T-helper 9 cell (primary cell): ENCODE measurements around the gene TBC1D2.
"Not testable (repeated sequence)": the region's sequence is repeated elsewhere in the genome, so short reads cannot be mapped to it uniquely, and the experiment has no call there.

Experiments used
- DNase-seq: peaks from one replicate; pipeline ENCODE4 v3.0.0-alpha.2; 2020
- total RNA-seq, 2 donors: gene quantifications; one replicate each; lab custom pipeline; 2026; lab: John Stamatoyannopoulos, UW

Gene TBC1D2, protein sequence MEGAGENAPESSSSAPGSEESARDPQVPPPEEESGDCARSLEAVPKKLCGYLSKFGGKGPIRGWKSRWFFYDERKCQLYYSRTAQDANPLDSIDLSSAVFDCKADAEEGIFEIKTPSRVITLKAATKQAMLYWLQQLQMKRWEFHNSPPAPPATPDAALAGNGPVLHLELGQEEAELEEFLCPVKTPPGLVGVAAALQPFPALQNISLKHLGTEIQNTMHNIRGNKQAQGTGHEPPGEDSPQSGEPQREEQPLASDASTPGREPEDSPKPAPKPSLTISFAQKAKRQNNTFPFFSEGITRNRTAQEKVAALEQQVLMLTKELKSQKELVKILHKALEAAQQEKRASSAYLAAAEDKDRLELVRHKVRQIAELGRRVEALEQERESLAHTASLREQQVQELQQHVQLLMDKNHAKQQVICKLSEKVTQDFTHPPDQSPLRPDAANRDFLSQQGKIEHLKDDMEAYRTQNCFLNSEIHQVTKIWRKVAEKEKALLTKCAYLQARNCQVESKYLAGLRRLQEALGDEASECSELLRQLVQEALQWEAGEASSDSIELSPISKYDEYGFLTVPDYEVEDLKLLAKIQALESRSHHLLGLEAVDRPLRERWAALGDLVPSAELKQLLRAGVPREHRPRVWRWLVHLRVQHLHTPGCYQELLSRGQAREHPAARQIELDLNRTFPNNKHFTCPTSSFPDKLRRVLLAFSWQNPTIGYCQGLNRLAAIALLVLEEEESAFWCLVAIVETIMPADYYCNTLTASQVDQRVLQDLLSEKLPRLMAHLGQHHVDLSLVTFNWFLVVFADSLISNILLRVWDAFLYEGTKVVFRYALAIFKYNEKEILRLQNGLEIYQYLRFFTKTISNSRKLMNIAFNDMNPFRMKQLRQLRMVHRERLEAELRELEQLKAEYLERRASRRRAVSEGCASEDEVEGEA
- total RNA-seq, result 7.7 to 12.0 reads per million in 2 donors

DNA sequence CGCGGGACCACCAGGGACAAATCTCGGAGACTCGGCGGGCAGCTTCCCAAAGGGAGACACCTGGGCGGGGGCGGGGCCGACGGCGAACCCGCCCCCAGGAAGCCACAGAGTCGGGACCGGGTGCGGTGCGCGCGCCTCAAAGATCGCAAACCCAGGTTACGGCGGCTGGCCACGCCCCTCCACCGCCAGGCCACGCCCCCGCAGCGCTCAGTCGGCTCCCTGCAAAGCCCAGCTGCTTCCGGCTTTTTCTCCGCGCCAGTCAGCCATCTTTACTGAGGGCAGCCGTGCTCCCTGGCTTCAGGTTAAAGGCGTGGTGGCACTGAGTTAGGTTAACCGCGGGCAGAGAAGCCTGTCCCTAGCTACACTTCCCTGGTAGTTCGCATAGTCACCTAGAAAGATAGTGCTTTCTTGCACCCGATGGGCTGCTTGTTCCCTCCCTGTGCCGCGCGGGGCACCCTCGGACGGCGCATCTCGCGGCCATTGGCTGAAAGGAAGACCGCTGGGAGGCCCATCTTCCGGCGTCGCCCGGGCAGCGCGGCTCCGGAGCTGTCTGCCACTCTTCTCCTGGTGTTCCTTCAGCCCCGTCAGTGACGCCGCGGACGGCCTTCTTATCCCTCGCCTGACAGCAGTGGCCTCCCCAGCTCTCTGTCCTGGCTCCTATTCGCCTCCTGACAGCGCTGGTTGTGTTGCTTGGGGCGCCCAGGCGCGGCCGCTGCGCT lies at the start of gene TBC1D2:
Gene TBC1D2, minus strand, starts transcription at position 72 of the 719 bp plus-strand sequence. CDS start 108 bp downstream, outside the sequence.
- DNase-seq, result peak; percentile 96

DNA sequence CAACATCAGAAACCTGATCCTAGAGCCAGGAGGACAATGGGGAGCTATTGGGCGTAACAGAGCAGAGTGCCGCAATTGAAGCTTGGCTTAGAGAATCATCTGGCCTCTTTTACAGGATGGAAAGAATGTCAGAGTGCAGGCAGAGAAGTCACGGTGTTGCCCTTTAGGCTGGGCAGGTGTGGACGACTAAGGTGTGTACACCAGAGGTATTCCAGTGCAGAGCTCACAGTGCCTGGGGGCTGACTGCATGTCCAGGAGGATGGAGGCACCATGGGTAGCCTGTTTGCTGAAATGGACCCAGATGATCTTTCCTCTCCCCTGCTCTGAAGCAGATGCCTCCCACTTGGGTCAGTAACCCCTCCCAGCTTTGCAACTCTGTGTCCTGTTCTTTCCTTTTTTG lies 48.9 kb upstream of the TBC1D2 start:
- no peak for DNase-seq

DNA sequence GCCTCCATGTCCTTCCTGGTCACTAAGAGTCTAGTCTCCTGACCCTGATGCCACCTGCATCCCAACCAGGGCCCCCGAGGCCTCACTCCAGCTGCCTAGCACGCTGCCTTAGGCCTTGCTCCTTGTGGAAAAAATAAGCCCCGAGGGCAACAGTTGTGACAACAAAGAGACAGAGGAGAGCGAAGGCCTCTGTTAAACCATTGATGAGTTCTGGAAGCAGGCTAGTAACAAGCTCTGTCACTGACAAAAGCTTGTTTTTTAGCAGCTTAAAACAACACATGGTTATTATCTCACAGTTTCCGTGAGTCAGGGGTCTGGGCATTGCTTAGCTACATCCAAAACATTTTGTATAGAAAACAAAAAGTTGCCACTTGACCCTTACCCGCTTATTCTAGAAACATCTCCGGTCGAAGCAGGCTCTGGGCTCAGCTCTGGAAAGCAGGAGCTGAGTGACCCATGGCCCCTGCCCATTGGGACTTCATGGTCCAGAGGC lies 48.2 kb upstream of the TBC1D2 start:
- DNase-seq, result no peak

DNA sequence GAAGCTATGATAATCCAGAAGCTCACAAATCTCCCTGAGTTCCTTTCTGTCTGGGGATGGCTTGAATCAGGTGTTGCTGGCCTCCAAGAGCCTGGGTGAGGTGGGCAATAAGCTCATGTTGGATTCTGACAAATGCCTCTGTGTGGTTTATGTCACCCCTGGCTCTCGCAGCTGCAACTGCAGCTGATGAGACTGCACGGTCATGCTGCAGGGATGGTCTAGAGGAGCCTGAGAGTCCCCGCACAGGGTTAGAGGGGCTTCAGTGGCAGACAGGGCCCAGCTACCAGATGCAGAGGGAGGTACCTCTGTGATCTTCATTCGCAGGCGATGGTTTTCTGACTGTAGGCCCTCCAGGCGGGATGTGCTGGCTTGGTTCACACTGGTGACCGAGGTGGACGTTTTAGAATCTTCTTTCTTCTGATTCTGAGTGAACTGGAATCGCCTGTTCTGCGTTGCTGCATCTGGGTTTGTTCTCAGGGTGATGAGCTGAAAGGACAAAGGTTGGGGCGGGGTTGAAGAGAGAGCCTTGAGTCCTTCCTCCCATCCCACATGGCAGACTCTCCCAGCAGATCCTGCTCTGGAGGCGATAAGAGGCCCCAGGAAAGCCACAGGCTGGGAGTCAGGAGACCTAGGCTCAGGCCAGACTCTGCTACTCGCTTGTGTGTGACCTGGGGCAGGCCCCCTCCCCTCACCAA lies 47.6 kb upstream of the TBC1D2 start:
- DNase-seq, result no peak

DNA sequence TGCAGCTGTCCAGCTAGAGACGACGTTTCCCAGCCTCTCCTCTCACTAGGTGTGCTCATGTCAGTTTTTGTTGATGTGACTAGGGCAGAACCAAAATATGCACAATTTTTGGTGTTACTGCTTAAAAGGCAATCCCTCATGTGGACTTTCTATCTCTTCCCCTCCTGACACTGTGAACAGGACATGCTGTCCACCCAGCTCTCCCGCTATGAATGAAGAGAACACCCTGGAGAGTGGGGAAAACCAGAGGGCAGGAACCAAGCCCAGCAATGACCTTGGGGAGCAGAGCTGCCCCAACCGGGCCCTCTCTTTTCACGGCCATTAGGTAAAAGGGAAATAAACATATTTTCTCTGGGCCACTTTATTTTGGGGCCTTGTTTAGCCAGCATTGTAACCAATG lies 46.7 kb upstream of the TBC1D2 start:
- no peak for DNase-seq

DNA sequence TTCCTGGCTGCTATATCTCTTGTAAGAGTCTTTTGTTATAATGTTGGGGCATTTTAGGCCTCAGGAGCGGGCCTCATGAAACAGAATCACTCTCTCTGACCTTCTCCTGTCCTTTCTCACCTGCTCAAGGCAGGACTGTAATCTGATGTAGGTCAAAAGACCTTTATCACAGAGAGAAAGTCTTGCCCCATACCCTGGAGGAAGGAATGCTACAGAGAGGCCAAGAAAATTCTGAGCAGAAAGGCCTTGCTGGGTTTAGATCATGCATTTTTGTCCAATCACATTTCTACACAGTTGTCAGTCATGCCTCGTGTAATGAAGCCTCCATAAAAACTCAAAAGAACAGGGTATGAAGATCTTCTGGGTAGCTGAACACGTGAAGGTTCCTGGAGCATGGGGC lies 45.2 kb upstream of the TBC1D2 start:
- no peak for DNase-seq

DNA sequence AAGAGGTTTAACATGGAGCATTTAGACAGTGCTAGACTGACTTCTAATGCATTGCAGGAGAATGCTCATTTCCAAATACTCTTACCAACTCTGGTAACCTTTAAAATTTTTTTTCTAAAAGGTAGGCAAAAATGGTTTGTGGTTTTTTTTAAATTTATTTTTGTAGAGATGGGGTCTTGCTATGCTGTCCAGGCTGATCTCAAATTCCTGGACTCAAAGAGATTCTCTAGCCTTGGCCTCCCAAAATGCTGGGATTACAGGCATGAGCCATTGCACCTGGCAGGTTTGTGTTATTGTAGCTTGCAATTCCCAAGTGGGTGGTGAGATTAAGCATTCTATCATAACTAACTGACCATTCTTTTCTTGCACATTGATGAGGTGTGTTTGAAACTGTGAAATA lies 43.0 kb upstream of the TBC1D2 start:
- DNase-seq, result no peak

DNA sequence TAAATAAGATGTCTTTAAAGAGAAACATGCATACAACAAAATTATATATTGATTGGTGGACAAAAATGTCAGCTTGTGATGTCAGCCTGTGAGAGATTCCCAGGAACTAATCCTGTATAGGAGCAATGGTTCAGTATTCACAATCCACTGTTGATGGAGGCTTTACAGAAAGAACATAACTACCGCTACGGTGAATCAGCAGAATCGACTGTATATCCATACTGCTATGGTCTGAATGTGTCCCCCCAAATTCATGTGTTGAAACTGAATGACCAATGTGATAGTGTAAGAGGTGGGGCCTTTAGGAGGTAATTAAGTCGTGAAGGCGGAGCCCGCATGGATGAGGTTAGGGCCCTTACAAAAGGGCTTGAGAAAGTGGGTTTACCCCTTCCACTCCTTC lies 40.4 kb upstream of the TBC1D2 start:
- no peak for DNase-seq

DNA sequence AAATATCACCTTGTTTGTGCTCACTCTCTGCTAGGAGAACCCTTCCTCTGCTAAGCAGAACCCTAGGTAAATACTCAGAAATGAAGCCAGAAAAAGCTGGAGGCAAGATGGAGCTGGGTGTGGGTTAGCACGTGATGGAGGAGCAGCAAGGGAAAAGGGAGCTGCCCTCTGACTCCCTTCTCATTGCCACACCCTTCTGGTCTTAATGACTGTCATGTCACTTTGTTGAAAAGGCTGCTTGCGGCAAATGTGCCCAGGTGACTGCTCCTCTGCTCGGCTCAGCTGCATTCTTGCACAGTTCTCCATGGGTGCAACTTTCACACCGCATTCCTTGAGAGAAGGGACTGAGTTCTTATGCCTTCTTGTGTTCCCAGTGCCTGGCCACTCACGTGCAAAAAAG lies 36.4 kb upstream of the TBC1D2 start:
- DNase-seq, result no peak

DNA sequence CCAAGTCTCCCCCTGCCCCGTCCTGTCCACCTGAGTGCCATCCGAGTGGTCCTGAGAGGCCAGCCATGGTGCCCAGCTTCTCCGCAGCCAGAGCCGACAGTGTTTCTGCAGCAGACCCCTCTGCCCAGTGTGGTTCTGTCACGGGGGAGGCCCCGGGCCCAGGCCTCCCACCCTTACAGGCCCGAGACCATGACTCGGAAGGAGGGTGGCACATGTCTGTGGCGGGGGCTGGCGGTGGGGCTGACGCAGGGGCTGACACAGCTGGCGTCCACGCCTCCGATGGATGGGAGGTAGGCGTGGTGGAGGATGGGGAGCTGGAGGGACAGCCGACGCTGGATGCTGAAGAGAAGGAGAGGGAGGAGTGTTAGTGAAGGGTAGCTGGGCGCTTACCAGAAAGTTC lies 35.0 kb upstream of the TBC1D2 start:
- no peak for DNase-seq

DNA sequence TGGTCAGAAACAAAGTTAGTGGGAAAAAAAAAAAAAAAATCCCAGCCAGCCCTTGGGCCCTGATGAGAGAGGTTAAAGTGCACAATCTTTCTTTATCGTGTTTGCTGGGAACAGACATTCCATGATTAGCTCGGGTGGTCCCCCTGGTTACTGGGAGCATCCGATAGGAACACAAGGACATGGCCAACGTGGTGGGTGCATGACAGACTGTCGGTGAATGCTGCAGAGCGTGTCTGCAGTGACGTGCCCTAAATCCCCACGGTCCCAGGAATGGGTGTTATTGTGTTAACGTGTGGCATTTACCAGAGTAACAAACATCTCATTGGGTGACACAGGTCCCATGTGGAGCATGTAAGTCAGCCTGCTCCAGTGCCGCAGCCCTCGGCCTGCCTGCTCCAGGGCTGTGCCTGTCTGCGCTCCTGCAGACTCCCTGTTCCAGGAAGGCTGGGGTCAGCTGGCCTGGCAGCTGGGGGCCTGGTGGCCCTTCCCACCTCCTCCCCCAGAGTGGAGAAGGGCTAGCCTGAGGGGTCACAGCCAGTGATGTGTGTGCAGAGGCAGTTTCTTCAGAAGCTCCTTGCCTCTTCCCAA lies 34.3 kb upstream of the TBC1D2 start:
- no peak for DNase-seq

DNA sequence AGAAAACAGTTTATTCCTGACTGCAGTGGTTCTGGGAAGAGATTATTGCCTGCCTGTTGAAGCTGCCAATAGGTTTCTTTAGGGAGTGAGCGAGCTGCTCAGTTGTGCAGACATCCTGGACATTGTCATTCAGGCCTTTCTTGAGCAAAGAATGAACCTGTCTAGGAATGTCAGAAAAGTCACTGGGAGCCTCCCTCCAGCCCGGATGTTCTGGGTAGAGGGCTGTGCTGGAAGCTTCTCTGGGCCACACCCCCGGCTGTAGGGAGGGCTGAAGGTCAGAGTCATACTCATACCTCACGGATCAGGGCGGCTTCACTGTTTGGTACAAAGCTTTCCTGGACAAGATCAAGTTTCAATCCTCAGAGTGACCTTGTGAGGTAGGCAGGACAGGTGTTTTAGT lies 33.4 kb upstream of the TBC1D2 start:
- DNase-seq, result no peak

DNA sequence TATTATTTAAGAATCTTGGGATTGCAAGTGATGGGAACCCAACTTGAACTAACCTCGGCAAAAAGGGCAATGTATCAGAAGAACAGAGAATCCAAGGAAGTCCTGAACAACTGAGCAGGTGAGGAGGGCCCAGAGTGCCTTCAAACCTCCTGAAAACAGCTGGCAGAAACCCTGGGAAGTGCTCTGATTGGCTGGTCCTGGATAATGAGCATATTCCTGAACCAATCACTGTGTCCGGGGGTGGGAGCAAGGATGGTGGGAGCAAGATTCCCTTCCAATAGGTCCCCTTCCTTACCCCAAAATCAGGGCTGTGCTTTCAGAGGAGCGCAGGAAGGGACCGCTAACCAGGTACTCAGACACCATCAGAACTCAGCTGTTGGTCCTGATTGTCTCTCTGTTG lies 31.9 kb upstream of the TBC1D2 start:
- DNase-seq, result no peak

DNA sequence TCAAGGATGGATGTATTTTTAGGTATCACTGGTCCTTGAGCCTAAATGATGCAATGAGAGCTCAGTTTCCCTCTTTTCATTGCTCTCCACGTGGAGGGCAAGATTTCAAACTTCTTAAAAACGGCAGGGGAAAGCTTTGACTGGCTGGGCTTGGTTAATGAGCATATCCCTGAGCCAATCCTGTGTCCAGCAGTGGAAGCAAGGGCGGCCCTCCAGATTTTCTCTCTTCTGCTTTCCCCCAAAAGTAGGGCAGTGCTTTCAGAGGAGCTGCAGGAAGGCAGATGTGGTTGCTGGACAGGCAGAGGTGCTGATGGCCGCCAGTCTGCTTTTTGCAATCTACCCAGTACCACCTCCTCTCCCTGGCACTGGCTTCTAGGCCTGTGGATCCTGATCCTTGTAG lies 30.0 kb upstream of the TBC1D2 start:
- no peak for DNase-seq

DNA sequence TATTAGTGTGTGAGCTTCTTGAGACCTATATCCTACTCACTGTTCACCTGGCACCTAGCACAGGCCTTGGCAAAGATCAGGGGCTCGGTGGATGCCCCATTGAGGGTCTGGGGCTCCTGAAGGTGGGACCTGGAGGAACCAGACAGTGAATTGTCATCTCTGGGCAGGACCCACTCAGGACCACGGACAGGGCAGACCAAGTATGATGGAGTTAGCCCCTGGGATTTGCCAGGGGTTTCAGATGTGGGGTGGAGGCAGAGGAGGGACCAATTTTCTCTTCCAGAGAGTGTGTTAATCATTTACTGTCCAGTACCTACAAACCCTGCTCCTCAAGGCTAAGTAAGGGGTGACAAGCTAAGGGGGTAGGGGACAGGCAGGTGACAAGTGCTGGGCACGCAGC lies 29.3 kb upstream of the TBC1D2 start:
- no peak for DNase-seq

DNA sequence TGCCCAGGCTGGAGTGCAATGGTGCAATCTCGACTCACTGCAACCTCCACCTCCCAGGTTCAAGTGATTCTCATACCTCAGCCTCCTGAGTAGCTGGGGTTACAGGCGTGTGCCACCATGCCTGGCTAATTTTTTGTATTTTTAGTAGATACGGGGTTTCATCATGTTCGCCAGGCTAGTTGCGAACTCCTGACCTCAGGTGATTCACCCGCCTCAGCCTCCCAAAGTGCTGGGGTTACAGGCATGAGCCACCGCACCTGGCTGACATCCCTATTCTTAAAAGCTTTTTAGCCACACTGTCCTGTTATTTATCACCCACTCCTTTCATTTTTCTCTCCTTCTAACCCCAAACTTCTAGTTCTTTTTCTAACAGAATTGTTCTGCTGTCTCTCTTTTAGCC lies 27.7 kb upstream of the TBC1D2 start:
- not testable (repeated sequence) for DNase-seq

DNA sequence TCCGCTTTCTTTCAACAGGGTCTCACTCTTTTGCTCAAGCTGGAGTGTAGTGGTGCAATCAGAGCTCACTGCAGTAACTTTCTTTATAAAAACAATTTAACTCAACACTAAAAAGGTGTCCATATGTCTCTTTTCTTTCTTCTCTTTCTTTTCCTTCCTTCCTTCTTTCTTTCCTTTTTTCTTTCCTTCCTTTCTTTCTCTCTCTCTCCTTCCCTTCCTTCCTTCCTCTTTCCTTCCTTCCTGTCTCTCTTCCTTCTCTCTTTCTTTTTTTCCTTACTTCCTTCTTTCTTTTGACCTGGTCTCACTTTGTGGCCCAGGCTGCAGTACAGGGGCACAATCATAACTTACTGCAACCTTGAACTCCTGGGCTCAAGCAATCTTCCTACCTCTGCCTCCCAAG lies 25.8 kb upstream of the TBC1D2 start:
- no peak for DNase-seq

DNA sequence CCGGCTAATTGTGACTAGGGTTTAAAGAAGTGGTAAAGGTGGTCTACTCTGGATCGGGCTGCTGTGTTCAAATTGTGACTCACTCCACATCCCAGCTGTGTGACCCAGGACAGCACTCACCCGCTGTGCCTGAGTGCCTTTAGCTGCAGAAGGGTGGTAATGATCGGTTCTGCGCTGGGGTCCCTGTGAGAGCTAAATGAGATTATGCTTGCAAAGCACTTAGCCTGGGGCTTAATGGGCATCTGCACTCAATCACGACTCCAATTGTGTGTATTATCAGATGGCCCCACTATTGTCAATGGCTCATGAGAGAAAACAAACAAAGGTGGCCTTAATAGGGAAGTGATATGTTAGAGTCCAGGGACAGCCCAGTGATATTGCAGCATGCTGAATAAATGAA lies 25.1 kb upstream of the TBC1D2 start:
- no peak for DNase-seq

DNA sequence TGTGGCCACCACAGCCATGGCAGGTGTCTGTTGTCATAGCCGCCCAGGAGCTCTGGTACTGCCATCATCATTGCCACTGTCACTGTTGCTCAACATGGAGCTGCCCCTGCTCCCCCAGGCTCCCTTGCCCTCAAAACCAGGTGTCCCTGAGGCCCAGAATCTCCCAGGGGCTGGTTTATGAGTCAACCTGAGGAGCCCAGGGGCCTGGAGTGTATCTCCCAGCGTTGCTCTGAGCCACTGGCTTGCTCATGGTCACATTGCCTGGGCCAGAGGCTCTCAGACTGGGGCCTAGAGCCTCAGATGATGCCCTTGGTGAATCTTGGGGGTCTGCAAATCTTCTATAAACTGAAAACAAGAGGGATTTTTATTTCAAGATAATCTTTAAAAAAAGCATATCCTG lies 24.7 kb upstream of the TBC1D2 start:
- DNase-seq, result no peak

DNA sequence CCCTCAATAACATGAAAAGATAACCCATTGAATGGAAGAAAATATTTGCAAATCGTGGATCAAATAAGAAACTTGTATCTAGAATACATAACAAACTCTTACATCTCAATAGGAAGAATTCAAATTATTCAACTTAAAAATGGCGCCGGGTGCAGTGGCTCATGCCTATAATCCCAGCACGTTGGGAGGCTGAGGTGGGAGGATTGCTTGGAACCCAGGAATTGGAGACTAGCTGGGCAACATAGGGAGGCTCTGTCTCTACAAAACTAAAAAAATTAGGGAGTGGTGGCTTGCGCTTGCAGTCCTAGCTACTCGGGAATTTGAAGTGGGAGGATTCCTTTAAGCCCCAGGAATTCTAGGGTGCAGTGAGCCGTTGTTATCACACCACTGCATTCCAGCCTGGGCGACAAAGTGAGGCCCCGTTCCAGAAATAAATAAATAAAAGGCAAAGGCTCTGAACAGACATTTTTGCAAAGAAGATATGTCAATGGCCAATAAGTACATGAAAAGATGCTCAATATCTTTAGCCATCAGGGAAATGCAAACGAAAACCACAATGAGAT lies 21.5 kb upstream of the TBC1D2 start:
- DNase-seq, result no peak

DNA sequence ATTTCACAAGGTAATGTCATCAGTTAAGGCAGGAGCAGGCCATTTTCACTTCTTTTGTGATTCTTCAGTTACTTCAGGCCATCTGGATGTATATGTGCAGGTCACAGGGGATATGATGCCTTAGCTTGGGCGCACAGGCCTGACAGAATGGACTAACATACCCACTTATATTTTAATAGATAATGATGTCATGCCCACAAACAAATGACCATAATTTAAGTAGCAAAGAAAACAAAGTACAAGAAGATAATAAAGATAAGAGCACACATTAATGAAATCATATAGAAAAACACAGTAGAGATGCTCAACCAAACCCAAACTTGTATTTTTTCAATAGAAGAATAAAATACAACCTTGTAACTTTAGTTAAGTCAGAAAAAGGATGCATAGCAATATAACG lies 19.7 kb upstream of the TBC1D2 start:
- DNase-seq, result no peak

DNA sequence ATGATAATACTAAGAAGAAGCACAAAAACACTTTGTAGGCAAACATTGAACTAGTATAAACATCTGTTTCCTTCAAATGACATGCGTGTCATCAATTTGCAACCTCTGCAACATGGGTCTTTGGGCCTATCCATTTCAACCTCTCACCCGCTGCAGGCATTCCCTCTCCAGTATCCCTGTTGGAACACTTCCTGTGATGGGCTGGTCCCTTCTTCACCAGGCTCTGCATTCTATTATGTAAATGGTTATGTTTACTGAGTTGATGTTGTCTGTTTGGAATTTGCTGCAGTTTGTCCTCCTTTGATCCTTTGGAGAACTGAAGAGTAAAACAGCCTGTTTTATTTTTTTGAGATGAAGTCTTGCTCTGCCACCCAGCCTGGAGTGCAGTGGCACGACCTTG lies 16.6 kb upstream of the TBC1D2 start:
- no peak for DNase-seq
